ENCODE data around the gene RRAS2. TPM values are rescaled to one million over a fixed set of nuclear protein-coding genes. Genes with fewer than 3 reads are reported as not detected.
"Not testable (repeated sequence)": the region's sequence is repeated elsewhere in the genome, so short reads cannot be mapped to it uniquely, and the experiment has no call there.

Gene RRAS2
- total RNA-seq, 5 donors from 2014 or later (not counting 1 experiment from before 2014, with no cell fraction given), result 17.9 to 30.2 (median 18.5) TPM

- no peaks in the 10 kb centered on the region for H3K27me3 Mint-ChIP-seq
- peaks cover 46% of the 10 kb centered on the region for H3K36me3 Mint-ChIP-seq
- Histone ChIP-seq H3K27ac (ENCODE audit: low read length) (no peak overlapping the region), H3K9me3 (no peaks in the 10 kb centered on the region), H3K4me1 (ENCODE audit: control insufficient read depth in 1 of 2, extremely low read depth in 1 of 2, insufficient read depth in 2 of 2, low read length in 2 of 2) (no peaks in the 10 kb centered on the region), H3K4me3 (ENCODE audit: control insufficient read depth in 1 of 2, extremely low read depth in 1 of 2, low read length in 1 of 2) (no peak overlapping the region), H3K36me3 (ENCODE audit: control insufficient read depth in 2 of 2, extremely low read depth in 1 of 2, insufficient read depth in 1 of 2, low read length in 1 of 2) (peaks cover 8% of the 10 kb centered on the region in 2 donors), H3K27me3 (replicated peaks in 1 of 2; ENCODE audit: control insufficient read depth in 2 of 2, extremely low read depth in 1 of 2, insufficient read depth in 2 of 2, low read length in 1 of 2) (no peaks in the 10 kb centered on the region)
- ATAC-seq (replicated peaks in 1 of 4), result no peak
- H3K27ac Mint-ChIP-seq, result no peak overlapping the region
- ChIA-PET CTCF (no interaction called here), POLR2A (no interaction called here)
- DNase-seq, result no peak
- H3K4me1 Mint-ChIP-seq, result no peaks in the 10 kb centered on the region
- no peaks in the 10 kb centered on the region for H3K9me3 Mint-ChIP-seq
- 67% methylated on average over 1 of the region's 6 CpGs for WGBS (ENCODE audit: insufficient coverage)
- no peak overlapping the region for H3K4me3 Mint-ChIP-seq
Measured at GRCh38 chr11:14258221-14258935, 100.6 kb downstream of the RRAS2 start.

DNA sequence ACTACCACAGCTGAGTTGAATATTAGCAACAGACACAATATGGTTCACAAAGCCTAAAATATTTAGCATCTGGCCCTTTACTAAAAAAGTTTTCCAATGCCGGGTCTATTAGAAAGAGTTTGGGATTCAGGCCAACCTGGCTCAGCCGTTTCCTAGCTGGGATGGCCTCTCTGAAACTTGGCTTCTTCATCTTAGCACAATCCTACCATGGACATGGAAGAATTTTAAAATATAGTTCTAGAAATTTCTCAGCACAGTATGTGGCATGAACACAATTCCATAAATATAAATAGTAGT lies 103.8 kb downstream of the RRAS2 start:
- Mint-ChIP-seq H3K4me3 (no peak overlapping the region), H3K27ac (no peak overlapping the region), H3K4me1 (no peaks in the 10 kb centered on the region), H3K9me3 (no peaks in the 10 kb centered on the region), H3K27me3 (no peaks in the 10 kb centered on the region), H3K36me3 (peaks cover 27% of the 10 kb centered on the region)
- Histone ChIP-seq H3K4me3 (ENCODE audit: control insufficient read depth in 1 of 2, extremely low read depth in 1 of 2, low read length in 1 of 2) (no peak overlapping the region), H3K36me3 (ENCODE audit: control insufficient read depth in 2 of 2, extremely low read depth in 1 of 2, insufficient read depth in 1 of 2, low read length in 1 of 2) (peaks cover 0 to 5% of the 10 kb centered on the region in 2 donors), H3K27me3 (replicated peaks in 1 of 2; ENCODE audit: control insufficient read depth in 2 of 2, extremely low read depth in 1 of 2, insufficient read depth in 2 of 2, low read length in 1 of 2) (no peaks in the 10 kb centered on the region), H3K27ac (ENCODE audit: low read length) (no peak overlapping the region), H3K4me1 (ENCODE audit: control insufficient read depth in 1 of 2, extremely low read depth in 1 of 2, insufficient read depth in 2 of 2, low read length in 2 of 2) (no peaks in the 10 kb centered on the region), H3K9me3 (no peaks in the 10 kb centered on the region)
- no CpG with 5 or more reads among the region's 2 CpGs for WGBS (ENCODE audit: insufficient coverage)
- POLR2A ChIA-PET, result no interaction called here
- CTCF ChIA-PET, result no interaction called here
- ATAC-seq (replicated peaks in 1 of 4), result no peak
- DNase-seq, result no peak

- WGBS (ENCODE audit: insufficient coverage), result 88% methylated on average over 12 of the region's 13 CpGs
- H3K4me3 Mint-ChIP-seq, result no peak overlapping the region
- Histone ChIP-seq H3K27ac (ENCODE audit: low read length) (no peak overlapping the region), H3K9me3 (no peaks in the 10 kb centered on the region), H3K4me1 (ENCODE audit: control insufficient read depth in 1 of 2, extremely low read depth in 1 of 2, insufficient read depth in 2 of 2, low read length in 2 of 2) (no peaks in the 10 kb centered on the region), H3K36me3 (ENCODE audit: control insufficient read depth in 2 of 2, extremely low read depth in 1 of 2, insufficient read depth in 1 of 2, low read length in 1 of 2) (peaks cover 0 to 5% of the 10 kb centered on the region in 2 donors), H3K27me3 (replicated peaks in 1 of 2; ENCODE audit: control insufficient read depth in 2 of 2, extremely low read depth in 1 of 2, insufficient read depth in 2 of 2, low read length in 1 of 2) (no peaks in the 10 kb centered on the region), H3K4me3 (ENCODE audit: control insufficient read depth in 1 of 2, extremely low read depth in 1 of 2, low read length in 1 of 2) (no peak overlapping the region)
- H3K4me1 Mint-ChIP-seq, result no peaks in the 10 kb centered on the region
- no peak for ATAC-seq (replicated peaks in 1 of 4)
- no peak for DNase-seq
- no peaks in the 10 kb centered on the region for H3K9me3 Mint-ChIP-seq
- POLR2A ChIA-PET, result no interaction called here
- no peaks in the 10 kb centered on the region for H3K27me3 Mint-ChIP-seq
- CTCF ChIA-PET, result no interaction called here
- H3K27ac Mint-ChIP-seq, result no peak overlapping the region
- peaks cover 27% of the 10 kb centered on the region for H3K36me3 Mint-ChIP-seq
Measured at GRCh38 chr11:14254533-14255237, 104.3 kb downstream of the RRAS2 start.

GRCh38 chr11:14253840-14254239 lies 105.1 kb downstream of the RRAS2 start:
- H3K9me3 ChIP-seq, result no peaks in the 10 kb centered on the region
- POLR2A ChIA-PET, result no interaction called here
- H3K27me3 ChIP-seq (replicated peaks in 1 of 2; ENCODE audit: control insufficient read depth in 2 of 2, extremely low read depth in 1 of 2, insufficient read depth in 2 of 2, low read length in 1 of 2), result no peaks in the 10 kb centered on the region
- 90% methylated on average over 5 of the region's 5 CpGs for WGBS (ENCODE audit: insufficient coverage)
- no peak for DNase-seq
- peaks cover 0 to 5% of the 10 kb centered on the region in 2 donors for H3K36me3 ChIP-seq (ENCODE audit: control insufficient read depth in 2 of 2, extremely low read depth in 1 of 2, insufficient read depth in 1 of 2, low read length in 1 of 2)
- H3K4me3 ChIP-seq (ENCODE audit: control insufficient read depth in 1 of 2, extremely low read depth in 1 of 2, low read length in 1 of 2), result no peak overlapping the region
- Mint-ChIP-seq H3K36me3 (peaks cover 27% of the 10 kb centered on the region), H3K4me1 (peaks cover 5 to 6% (median 6%) of the 10 kb centered on the region in 3 donors), H3K27ac (no peak overlapping the region), H3K9me3 (no peaks in the 10 kb centered on the region), H3K4me3 (no peak overlapping the region), H3K27me3 (no peaks in the 10 kb centered on the region)
- H3K27ac ChIP-seq (ENCODE audit: low read length), result no peak overlapping the region
- ATAC-seq (replicated peaks in 1 of 4), result no peak
- CTCF ChIA-PET, result interaction anchor here (0.7 to 1.4 kb wide), 2 partner anchors 201 to 482 kb away, joined by 7 to 8 read pairs; no protein-coding TSS in a partner anchor
- H3K4me1 ChIP-seq (ENCODE audit: control insufficient read depth in 1 of 2, extremely low read depth in 1 of 2, insufficient read depth in 2 of 2, low read length in 2 of 2), result peaks cover 4 to 6% of the 10 kb centered on the region in 2 experiments

DNA sequence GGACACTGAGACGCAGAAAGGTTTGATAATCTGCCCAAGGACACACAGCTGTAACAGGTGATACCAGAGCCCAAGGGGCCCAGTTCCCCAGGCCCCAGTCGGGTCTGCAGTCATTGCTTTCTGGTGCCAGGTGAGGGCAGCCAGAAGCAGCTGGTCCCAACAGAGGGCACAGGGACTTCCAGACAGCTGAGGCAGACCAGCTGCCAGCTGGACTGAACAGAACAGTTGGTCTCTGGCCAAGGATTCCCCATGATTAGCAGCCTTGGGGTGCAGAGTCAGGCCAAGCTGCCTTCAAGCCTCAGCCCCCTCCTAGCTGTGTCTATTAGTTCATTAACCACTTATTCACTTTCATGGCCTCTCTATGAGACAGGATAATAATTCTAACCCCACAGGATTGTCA lies 105.6 kb downstream of the RRAS2 start:
- CTCF ChIA-PET, result interaction anchor here (0.7 to 1.4 kb wide), 3 partner anchors 202 to 481 kb away, joined by 7 to 10 read pairs (median 8); no protein-coding TSS in a partner anchor

DNA sequence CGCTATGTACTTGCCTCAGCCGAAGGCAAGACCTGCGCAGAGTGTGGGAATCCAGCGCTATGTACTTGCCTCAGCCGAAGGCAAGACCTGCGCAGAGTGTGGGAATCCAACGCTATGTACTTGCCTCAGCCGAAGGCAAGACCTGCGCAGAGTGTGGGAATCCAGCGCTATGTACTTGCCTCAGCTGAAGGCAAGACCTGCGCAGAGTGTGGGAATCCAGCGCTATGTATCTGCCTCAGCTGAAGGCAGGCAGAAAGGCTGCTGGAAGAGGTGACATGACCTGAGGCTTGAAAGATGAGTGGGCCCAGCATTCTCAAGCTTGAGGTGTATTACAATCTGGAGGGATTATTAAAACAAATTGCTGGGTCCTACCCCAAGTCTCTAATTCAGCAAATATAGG lies 106.5 kb downstream of the RRAS2 start:
- H3K9me3 Mint-ChIP-seq; H3K27ac Mint-ChIP-seq; H3K4me3 ChIP-seq (ENCODE audit: control insufficient read depth in 1 of 2, extremely low read depth in 1 of 2, low read length in 1 of 2); ATAC-seq (replicated peaks in 1 of 4); H3K9me3 ChIP-seq; H3K36me3 ChIP-seq (ENCODE audit: control insufficient read depth in 2 of 2, extremely low read depth in 1 of 2, insufficient read depth in 1 of 2, low read length in 1 of 2); H3K4me3 Mint-ChIP-seq; DNase-seq; H3K27me3 Mint-ChIP-seq; H3K27me3 ChIP-seq (replicated peaks in 1 of 2; ENCODE audit: control insufficient read depth in 2 of 2, extremely low read depth in 1 of 2, insufficient read depth in 2 of 2, low read length in 1 of 2); H3K27ac ChIP-seq (ENCODE audit: low read length): not testable (repeated sequence)
- Mint-ChIP-seq H3K36me3 (peaks cover 21% of the 10 kb centered on the region), H3K4me1 (peaks cover 19% of the 10 kb centered on the region in 3 donors)
- WGBS (ENCODE audit: insufficient coverage), result no CpG with 5 or more reads among the region's 12 CpGs
- CTCF ChIA-PET, result interaction anchor here (0.6 to 3.9 kb wide), 4 partner anchors 480 to 509 kb away, joined by 5 to 26 read pairs (median 14); no protein-coding TSS in a partner anchor
- H3K4me1 ChIP-seq (ENCODE audit: control insufficient read depth in 1 of 2, extremely low read depth in 1 of 2, insufficient read depth in 2 of 2, low read length in 2 of 2), result peaks cover 12 to 17% of the 10 kb centered on the region in 2 experiments
- POLR2A ChIA-PET, result interaction anchor here in 1 of 2 donors (0.6 kb wide), 1 partner anchor 378 kb away, joined by 3 read pairs; no protein-coding TSS in a partner anchor

More for the DNA sequence above, 105.6 kb downstream of the RRAS2 start:
- POLR2A ChIA-PET, result interaction anchor here in 1 of 2 donors (0.6 kb wide), 1 partner anchor 379 kb away, joined by 3 read pairs; no protein-coding TSS in a partner anchor
- Histone ChIP-seq H3K36me3 (ENCODE audit: control insufficient read depth in 2 of 2, extremely low read depth in 1 of 2, insufficient read depth in 1 of 2, low read length in 1 of 2) (peaks cover 0 to 5% of the 10 kb centered on the region in 2 donors), H3K27me3 (replicated peaks in 1 of 2; ENCODE audit: control insufficient read depth in 2 of 2, extremely low read depth in 1 of 2, insufficient read depth in 2 of 2, low read length in 1 of 2) (no peaks in the 10 kb centered on the region), H3K4me1 (ENCODE audit: control insufficient read depth in 1 of 2, extremely low read depth in 1 of 2, insufficient read depth in 2 of 2, low read length in 2 of 2) (peaks cover 8 to 10% of the 10 kb centered on the region in 2 experiments), H3K9me3 (no peaks in the 10 kb centered on the region), H3K27ac (ENCODE audit: low read length) (no peak overlapping the region), H3K4me3 (ENCODE audit: control insufficient read depth in 1 of 2, extremely low read depth in 1 of 2, low read length in 1 of 2) (no peak overlapping the region)
- WGBS (ENCODE audit: insufficient coverage), result 76% methylated on average over 2 of the region's 2 CpGs
- DNase-seq (no peak), ATAC-seq (replicated peaks in 1 of 4) (no peak)
- no peaks in the 10 kb centered on the region for H3K9me3 Mint-ChIP-seq
- H3K27me3 Mint-ChIP-seq, result no peaks in the 10 kb centered on the region
- peaks cover 10% of the 10 kb centered on the region in 3 donors for H3K4me1 Mint-ChIP-seq
- no peak overlapping the region for H3K4me3 Mint-ChIP-seq
- H3K36me3 Mint-ChIP-seq, result peaks cover 24% of the 10 kb centered on the region
- H3K27ac Mint-ChIP-seq, result no peak overlapping the region

Measured in T-cell (primary cell).